HAP-1 (cell line): ENCODE measurements around the gene PDLIM5.
"Not testable (repeated sequence)": the region's sequence is repeated elsewhere in the genome, so short reads cannot be mapped to it uniquely, and the experiment has no call there.

Experiments used
- DNase-seq, 2 experiments: peaks; one replicate each; pipeline ENCODE4 v3.0.0-alpha.2; 2016 to 2020; ENCODE audit warnings: low spot score in 2 of 2
- H3K27me3 ChIP-seq: fragments of 250-450 bp; sonication (Bioruptor Pico); 2 replicates; pipeline ENCODE4 v1.5.1; 2020; ENCODE audit warnings: low read depth, mild to moderate bottlenecking, moderate library complexity
- H3K36me3 ChIP-seq: fragments of 250-450 bp; sonication (Bioruptor Pico); replicated peaks from 2 replicates; pipeline ENCODE4 v1.5.1; 2020; ENCODE audit warnings: mild to moderate bottlenecking
- H3K4me1 ChIP-seq: fragments of 250-450 bp; sonication (Bioruptor Pico); 2 replicates; pipeline ENCODE4 v1.5.1; 2020; ENCODE audit warnings: mild to moderate bottlenecking
- H3K4me3 ChIP-seq: fragments of 250-450 bp; sonication (Bioruptor Pico); 2 replicates; pipeline ENCODE4 v1.5.1; 2020; ENCODE audit warnings: mild to moderate bottlenecking, moderate library complexity
- H3K9me3 ChIP-seq: fragments of 250-450 bp; sonication (Bioruptor Pico); 2 replicates; pipeline ENCODE4 v1.5.1; 2020; ENCODE audit warnings: mild to moderate bottlenecking, moderate library complexity
- in situ Hi-C: fragments of 300-500 bp; cut with MboI; formaldehyde crosslinking; loops from 3 replicates; pipeline ENCODE4 v1.14.3; 2020; ENCODE audit warnings: low sequenced_read_pairs, inconsistent platforms, mixed read lengths

PDLIM5 gene

DNA sequence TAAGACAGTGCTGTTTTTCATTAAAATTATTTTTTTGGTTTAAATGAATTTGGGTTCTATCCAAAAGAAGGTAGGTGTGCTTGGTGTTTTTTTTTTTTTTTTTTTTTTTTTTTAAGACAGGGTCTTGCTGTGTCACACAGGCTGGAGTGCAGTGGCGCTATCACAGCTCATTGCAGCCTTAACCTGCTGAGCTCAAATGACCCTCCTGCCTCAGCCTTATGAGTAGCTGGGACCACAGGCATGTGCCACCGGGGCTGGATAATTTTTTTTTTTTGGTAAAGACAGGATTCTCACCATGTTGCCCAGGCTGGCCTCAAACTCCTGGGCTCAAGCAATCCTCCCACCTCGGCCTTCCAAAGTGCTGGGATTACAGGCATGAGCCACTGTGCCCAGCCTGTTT, 27.1 kb downstream of the PDLIM5 start:
- H3K9me3 ChIP-seq, H3K4me3 ChIP-seq, H3K27me3 ChIP-seq, DNase-seq, in situ Hi-C loops, H3K36me3 ChIP-seq: not testable (repeated sequence)
- H3K4me1 ChIP-seq: peaks cover 15% of the 10 kb centered on the region

DNA sequence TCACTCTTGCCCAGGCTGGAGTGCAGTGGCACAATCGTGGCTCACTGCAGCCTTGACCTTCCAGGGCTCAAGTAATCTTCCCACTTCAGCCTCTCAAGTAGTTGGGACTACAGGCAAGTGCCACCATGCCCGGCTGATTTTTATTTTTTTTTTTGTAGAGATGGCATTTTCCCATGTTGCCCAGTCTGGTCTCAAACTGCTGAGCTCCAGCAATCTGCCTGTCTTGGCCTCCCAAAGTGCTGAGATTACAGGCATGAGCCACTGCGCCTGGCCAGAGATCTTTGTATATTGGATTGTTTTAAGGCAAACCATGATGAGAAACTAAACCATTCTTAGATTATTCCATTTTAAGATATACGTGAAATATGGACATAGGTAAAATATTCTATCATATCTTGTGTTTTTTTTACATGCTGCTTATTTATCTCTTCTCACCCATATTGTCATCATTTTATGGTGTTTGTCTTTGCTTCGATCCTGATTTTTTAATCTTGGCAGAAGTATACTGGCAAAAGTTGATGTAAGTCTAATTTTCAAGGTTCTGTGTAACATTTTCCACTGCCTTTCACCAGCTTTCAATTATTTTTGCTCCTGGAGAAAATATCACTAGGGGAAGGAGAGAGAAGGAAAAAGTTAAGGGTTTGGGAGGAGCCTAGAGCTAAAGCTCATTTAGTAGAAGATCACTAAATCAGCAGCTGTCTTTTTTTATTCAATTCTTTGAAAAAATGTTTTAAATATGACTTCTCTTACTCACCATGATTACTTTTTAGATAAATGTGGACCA, 27.8 kb downstream of the PDLIM5 start:
- Histone ChIP-seq H3K27me3 (no peaks in the 10 kb centered on the region), H3K4me1 (peaks cover 15% of the 10 kb centered on the region), H3K36me3 (no peaks in the 10 kb centered on the region), H3K9me3 (no peaks in the 10 kb centered on the region), H3K4me3 (no peak overlapping the region)
- in situ Hi-C loops: no loop called here
- DNase-seq: no peak

DNA sequence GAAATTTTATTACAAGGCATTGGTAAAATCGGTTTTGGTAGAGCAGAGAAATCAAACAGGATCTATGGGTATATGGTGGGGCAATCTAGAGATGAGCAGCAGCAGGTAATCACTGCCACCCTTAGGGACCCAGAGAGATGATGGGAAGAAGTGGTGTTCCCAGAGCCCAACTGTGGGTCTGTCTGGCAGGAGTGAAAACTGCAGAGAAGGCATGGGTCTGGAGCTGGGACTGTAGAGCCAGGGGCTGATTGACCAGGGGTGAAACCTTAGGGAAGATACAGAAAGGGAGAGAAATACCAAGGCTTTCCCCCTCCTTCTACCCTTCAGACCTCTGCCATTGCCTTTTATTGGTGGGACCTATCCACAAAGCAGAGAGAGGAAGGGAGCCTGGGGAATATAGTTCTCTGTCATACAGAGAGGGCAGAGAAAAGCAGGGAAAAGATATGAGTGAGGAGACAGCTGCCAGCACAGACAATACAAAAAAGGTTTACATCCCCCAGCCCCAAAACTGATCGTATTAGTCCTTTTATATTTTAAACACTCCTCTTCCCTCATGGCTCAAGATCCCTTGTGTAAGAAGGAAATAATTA, 28.7 kb downstream of the PDLIM5 start:
- no peaks in the 10 kb centered on the region for H3K27me3 ChIP-seq
- H3K4me1 ChIP-seq: peaks cover 11% of the 10 kb centered on the region
- no peak for DNase-seq
- in situ Hi-C loops: no loop called here
- no peaks in the 10 kb centered on the region for H3K36me3 ChIP-seq
- no peaks in the 10 kb centered on the region for H3K9me3 ChIP-seq
- H3K4me3 ChIP-seq: no peak overlapping the region

DNA sequence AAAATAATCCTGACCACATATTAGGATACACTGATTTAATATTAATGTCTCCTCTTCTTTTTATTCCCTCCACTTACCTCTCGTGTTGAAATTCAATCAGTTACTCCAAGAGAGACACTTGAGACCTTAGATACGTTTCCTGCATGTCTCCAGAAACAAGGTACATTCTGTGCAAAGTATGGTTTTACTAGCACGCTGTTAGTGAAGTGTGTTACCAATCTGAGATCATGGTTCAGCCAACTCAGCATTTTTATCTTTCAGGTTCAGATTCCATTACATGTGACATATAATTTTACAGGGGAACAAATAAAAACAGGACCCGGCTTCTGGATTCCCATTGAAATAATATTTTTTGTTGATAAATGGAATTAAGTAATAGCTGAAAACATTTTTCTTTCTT, 32.2 kb downstream of the PDLIM5 start:
- Histone ChIP-seq H3K36me3 (no peaks in the 10 kb centered on the region), H3K27me3 (no peaks in the 10 kb centered on the region), H3K4me1 (peaks cover 9% of the 10 kb centered on the region), H3K4me3 (no peak overlapping the region), H3K9me3 (no peaks in the 10 kb centered on the region)
- in situ Hi-C loops: no loop called here
- DNase-seq: no peak

DNA sequence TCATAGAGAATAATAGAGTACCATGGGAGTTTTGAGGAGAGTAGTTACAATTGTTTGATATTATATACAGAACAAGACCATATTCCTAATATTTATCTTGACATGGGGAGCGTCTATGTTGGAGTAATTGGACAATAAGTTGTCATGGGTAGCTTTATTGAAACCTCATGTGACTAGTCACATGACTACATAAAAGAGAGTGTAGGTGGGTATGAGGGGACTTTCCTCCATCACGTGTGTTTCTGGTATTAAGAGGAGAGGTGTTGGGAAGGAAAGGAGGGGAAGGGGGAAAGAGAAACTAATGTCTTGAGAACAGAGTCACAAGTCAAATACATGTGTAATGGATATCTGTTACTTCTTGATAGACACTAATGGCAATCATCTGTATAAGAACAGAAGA, 33.1 kb downstream of the PDLIM5 start:
- no peak for DNase-seq
- H3K9me3 ChIP-seq: no peaks in the 10 kb centered on the region
- no peaks in the 10 kb centered on the region for H3K36me3 ChIP-seq
- H3K4me1 ChIP-seq: peaks cover 14% of the 10 kb centered on the region
- H3K27me3 ChIP-seq: no peaks in the 10 kb centered on the region
- in situ Hi-C loops: no loop called here
- H3K4me3 ChIP-seq: no peak overlapping the region

DNA sequence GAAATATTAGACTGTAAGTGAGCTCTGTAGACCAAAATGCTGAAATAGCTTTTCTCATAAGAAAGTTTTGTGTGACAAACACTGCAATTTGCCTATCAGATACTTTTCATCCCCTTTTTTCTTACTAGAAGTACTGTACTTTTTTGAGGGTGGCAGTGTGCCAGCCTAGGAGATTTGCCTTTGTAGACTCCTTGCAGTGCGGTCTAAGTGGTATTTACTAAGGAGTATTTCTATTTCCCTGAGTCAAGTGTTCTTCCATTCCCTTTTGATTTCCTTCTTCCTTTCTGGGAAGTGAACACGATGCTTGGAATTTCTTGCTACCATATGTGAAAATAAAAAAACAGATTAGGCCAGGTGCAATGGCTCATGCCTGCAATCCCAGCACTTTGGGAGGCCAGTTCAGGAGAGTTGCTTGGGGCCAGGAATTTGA, 34.6 kb downstream of the PDLIM5 start:
- DNase-seq: no peak
- Histone ChIP-seq H3K4me1 (peaks cover 19% of the 10 kb centered on the region), H3K4me3 (no peak overlapping the region), H3K36me3 (no peaks in the 10 kb centered on the region), H3K9me3 (no peaks in the 10 kb centered on the region), H3K27me3 (no peaks in the 10 kb centered on the region)
- in situ Hi-C loops: no loop called here

DNA sequence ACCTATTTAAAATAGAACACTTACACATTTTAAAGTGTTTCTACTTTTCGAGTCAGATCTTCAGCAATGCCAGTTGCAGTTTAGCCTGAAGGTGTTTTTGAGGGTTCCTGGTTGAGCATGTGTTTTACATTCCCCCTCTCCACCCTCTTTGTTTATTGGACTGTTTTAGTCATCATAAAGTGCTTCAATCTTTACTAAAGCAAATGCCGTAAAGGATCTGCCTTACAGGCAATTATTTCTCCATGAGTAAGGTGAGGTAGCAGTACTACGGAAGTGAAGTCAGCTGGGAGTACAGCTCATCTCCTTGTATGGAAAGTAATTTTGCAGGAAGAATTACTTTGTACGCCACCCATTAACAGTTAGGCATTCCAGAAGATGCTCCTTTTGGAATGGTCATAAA, 36.9 kb downstream of the PDLIM5 start:
- Histone ChIP-seq H3K4me1 (peaks cover 21% of the 10 kb centered on the region), H3K4me3 (no peak overlapping the region), H3K36me3 (no peaks in the 10 kb centered on the region), H3K27me3 (no peaks in the 10 kb centered on the region), H3K9me3 (no peaks in the 10 kb centered on the region)
- DNase-seq: peak in 1 of 2 experiments; percentile 27
- in situ Hi-C loops: no loop called here

DNA sequence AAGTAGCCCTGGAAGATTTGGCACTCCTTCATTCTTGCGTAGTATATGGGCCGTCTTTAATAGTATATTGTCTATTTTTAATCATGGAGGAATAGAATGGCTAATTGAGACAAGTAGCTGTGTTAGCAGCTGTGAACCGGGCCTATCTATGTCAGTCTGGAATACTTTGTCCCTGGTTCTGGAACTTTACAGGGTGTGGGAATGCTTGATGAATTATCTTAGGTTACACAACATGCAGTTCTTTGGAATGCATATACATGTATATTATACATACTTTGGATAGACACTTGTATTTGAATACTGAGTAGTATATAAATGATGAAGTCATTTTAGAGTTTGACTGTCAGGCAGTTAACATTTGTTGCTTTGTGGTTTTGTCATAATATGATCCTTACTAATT, 37.4 kb downstream of the PDLIM5 start:
- no peak for DNase-seq
- in situ Hi-C loops: no loop called here
- no peaks in the 10 kb centered on the region for H3K27me3 ChIP-seq
- H3K9me3 ChIP-seq: no peaks in the 10 kb centered on the region
- H3K36me3 ChIP-seq: no peaks in the 10 kb centered on the region
- no peak overlapping the region for H3K4me3 ChIP-seq
- H3K4me1 ChIP-seq: peaks cover 21% of the 10 kb centered on the region

DNA sequence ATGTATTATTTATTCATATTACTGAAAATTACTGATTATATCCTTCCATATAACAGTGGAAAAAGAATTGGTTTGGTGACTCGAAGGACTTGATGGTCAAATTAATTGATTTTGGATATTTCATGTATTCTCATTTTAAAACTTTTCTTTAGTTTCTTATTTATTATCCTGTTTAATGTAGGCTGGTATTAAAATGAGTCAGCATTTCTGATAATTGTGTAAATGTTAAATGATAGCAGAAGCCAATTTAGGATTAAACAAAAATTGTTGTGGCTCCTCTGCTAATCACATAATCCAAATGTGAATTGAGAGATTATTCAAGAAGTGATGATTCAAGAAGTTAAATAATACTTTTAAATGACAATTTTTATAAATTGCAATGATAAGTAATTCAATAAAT, 38.7 kb downstream of the PDLIM5 start:
- H3K4me3 ChIP-seq: no peak overlapping the region
- no peaks in the 10 kb centered on the region for H3K36me3 ChIP-seq
- no peak for DNase-seq
- peaks cover 21% of the 10 kb centered on the region for H3K4me1 ChIP-seq
- no peaks in the 10 kb centered on the region for H3K27me3 ChIP-seq
- in situ Hi-C loops: no loop called here
- H3K9me3 ChIP-seq: no peaks in the 10 kb centered on the region

DNA sequence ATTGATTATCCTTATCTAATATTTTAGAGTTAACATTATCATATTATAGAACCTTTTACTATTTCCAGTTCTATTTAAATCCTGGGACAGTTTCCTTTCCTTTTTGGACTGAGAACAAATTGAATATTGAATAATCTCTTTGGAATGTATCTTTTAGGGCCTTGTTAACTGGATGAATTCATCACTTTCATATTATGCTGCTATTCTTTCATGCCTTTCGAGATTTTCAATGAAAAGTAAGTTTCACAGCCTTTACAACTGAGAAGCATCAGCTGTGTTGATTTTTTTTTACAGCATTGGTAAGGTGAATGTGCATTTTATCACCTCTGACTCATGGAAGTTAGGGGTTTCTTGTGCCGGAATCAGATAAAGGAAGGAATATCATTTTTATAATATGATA, 39.6 kb downstream of the PDLIM5 start:
- H3K9me3 ChIP-seq: no peaks in the 10 kb centered on the region
- in situ Hi-C loops: no loop called here
- H3K27me3 ChIP-seq: no peaks in the 10 kb centered on the region
- no peak overlapping the region for H3K4me3 ChIP-seq
- no peak for DNase-seq
- H3K4me1 ChIP-seq: peaks cover 21% of the 10 kb centered on the region
- no peaks in the 10 kb centered on the region for H3K36me3 ChIP-seq

DNA sequence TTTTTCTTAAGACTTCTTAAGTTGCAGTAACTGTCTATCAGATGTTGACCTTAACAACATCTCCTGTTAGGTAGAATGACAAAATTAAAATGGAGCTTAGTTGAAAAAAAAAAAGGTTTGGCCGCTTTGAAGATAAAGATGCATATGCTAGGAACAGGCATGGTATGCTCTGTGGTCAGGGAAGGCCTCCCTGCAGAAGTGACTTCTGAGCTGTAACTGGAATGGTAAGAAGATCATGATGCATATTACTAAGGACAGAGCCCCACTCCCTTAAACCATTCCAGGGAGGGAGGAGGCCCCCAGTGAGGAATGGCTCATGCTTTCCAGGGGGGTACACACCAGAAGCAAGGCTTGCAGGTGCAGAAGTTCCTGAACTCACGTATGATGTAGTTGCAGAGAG, 43.7 kb downstream of the PDLIM5 start:
- Histone ChIP-seq H3K4me3 (no peak overlapping the region), H3K4me1 (peaks cover 12% of the 10 kb centered on the region), H3K36me3 (no peaks in the 10 kb centered on the region), H3K9me3 (no peaks in the 10 kb centered on the region), H3K27me3 (no peaks in the 10 kb centered on the region)
- in situ Hi-C loops: no loop called here
- no peak for DNase-seq

DNA sequence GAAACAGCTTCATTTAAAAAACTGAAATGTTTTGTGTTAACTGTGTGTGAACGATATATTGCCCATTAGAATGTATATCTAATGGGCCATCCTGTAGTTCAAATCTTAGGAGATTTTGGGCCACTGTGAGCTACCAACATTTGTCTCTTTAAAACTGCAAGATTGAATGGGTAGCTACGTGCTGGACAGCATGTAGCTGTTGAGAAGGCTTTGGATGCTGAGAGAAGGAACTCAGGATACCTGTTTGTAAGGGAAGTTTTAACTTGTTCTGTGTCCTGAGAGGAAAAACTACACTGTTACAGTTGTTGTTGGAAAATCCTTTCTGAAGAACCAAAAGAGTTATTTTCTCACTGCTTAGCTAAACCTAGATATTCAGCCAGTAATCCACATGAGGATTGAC, 45.9 kb downstream of the PDLIM5 start:
- Histone ChIP-seq H3K36me3 (no peaks in the 10 kb centered on the region), H3K27me3 (no peaks in the 10 kb centered on the region), H3K4me3 (no peak overlapping the region), H3K4me1 (peaks cover 4% of the 10 kb centered on the region), H3K9me3 (no peaks in the 10 kb centered on the region)
- in situ Hi-C loops: no loop called here
- DNase-seq: no peak

DNA sequence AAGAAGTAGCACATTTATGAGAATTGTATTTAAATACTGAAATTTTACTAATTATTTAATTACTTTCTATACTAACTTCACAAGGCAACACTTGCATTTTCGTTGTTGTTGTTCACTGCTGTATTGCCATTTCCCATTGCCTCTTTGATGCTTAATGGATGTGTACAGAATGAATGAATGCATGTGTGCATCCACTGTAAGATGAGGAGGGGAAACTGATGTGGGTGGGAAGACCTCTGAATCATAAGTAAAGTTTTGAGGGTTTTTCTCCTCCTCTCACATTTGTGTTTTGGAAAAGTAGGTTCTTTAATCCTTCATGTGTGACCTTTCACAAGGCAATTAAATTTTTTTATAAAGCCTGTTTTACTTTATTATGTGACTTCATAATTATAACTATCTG, 46.8 kb downstream of the PDLIM5 start:
- in situ Hi-C loops: no loop called here
- Histone ChIP-seq H3K4me1 (peaks cover 4% of the 10 kb centered on the region), H3K9me3 (no peaks in the 10 kb centered on the region), H3K27me3 (no peaks in the 10 kb centered on the region), H3K36me3 (no peaks in the 10 kb centered on the region), H3K4me3 (no peak overlapping the region)
- no peak for DNase-seq

DNA sequence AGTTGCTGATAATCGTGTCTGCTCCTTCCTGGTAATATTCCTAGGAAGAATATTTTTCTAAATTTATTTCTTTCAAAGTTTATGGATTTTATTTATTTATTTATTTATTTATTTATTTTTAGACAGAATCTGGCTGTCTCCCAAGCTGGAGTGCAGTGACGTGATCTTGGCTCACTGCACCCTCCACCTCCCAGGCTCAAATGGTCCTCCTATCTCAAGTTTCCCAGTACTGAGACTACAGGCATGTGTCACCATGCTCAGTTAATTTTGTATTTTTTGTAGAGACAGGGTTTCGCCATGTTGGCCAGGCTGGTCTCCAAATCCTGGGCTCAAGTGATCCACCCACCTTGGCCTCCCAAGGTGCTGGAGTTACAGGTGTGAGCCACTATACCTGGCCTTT, 48.9 kb downstream of the PDLIM5 start:
- H3K9me3 ChIP-seq: no peaks in the 10 kb centered on the region
- H3K36me3 ChIP-seq: no peaks in the 10 kb centered on the region
- in situ Hi-C loops: no loop called here
- DNase-seq: no peak
- no peak overlapping the region for H3K4me3 ChIP-seq
- no peaks in the 10 kb centered on the region for H3K27me3 ChIP-seq
- peaks cover 4% of the 10 kb centered on the region for H3K4me1 ChIP-seq

DNA sequence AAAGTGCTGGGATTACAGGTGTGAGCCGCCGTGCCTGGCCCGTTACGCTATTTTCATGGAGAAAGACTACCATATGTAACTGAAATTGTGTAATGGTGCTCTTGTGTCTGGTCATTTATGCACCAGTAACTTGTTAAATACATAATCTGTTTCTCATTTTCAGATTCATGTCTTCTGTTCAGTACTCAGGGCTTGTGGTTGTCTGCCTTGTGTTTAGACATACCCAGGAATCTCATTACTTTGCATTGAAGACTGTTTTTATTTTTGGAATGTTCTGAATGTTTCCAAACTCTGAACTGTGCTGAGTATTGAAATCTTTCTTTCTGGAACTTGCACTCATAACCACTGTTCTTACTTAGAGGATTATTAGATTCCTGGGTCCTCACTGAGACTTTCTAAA, 52.8 kb downstream of the PDLIM5 start:
- Histone ChIP-seq H3K36me3 (no peaks in the 10 kb centered on the region), H3K4me1 (no peaks in the 10 kb centered on the region), H3K9me3 (no peaks in the 10 kb centered on the region), H3K27me3 (no peaks in the 10 kb centered on the region), H3K4me3 (no peak overlapping the region)
- no peak for DNase-seq
- in situ Hi-C loops: no loop called here
